ENCODE data around the gene KDM4C. TPM values are rescaled to one million over a fixed set of nuclear protein-coding genes. Genes with fewer than 3 reads are reported as not detected.

The KDM4C gene
- total and polyA plus RNA-seq, 5 donors from 2014 or later: 27.9 to 99.0 (median 32.0) TPM

- ATAC-seq (ENCODE audit: low read depth in 2 of 2): no peak
- H3K4me3 ChIP-seq (ENCODE audit: low read depth, low read length): no peak overlapping the region
- peaks cover 11% of the 10 kb centered on the region for H3K36me3 ChIP-seq (ENCODE audit: control insufficient read depth, insufficient read depth, low read length)
- H3K9me3 Mint-ChIP-seq: no peaks in the 10 kb centered on the region
- no peaks in the 10 kb centered on the region for H3K27me3 ChIP-seq (ENCODE audit: control insufficient read depth, insufficient read depth, low read length)
- H3K27ac Mint-ChIP-seq: no peak overlapping the region
- H3K4me1 Mint-ChIP-seq: peaks cover 35 to 58% (median 53%) of the 10 kb centered on the region in 4 donors
- DNase-seq: no peak
- H3K27ac ChIP-seq (ENCODE audit: insufficient read depth, low read length, poor library complexity, severe bottlenecking): no peak overlapping the region
- H3K4me1 ChIP-seq (ENCODE audit: control insufficient read depth, insufficient read depth, low read length, poor library complexity, severe bottlenecking): no peaks in the 10 kb centered on the region
- no peaks in the 10 kb centered on the region for H3K9me3 ChIP-seq (ENCODE audit: control insufficient read depth in 2 of 2, low read length in 2 of 2)
- no peaks in the 10 kb centered on the region for H3K27me3 Mint-ChIP-seq
- no peak overlapping the region for H3K4me3 Mint-ChIP-seq
- peaks cover 33% of the 10 kb centered on the region for H3K36me3 Mint-ChIP-seq
Observed at GRCh38 chr9:6925836-6926235, 168.1 kb downstream of the KDM4C start.

- Mint-ChIP-seq H3K36me3 (peaks cover 27% of the 10 kb centered on the region), H3K27ac (no peak overlapping the region), H3K4me3 (no peak overlapping the region), H3K9me3 (no peaks in the 10 kb centered on the region), H3K4me1 (peaks cover 35 to 53% (median 49%) of the 10 kb centered on the region in 4 donors), H3K27me3 (no peaks in the 10 kb centered on the region)
- H3K27ac ChIP-seq (ENCODE audit: insufficient read depth, low read length, poor library complexity, severe bottlenecking): no peak overlapping the region
- DNase-seq: no peak
- ATAC-seq (ENCODE audit: low read depth in 2 of 2): no peak
- no peaks in the 10 kb centered on the region for H3K27me3 ChIP-seq (ENCODE audit: control insufficient read depth, insufficient read depth, low read length)
- H3K36me3 ChIP-seq (ENCODE audit: control insufficient read depth, insufficient read depth, low read length): peaks cover 6% of the 10 kb centered on the region
- H3K4me3 ChIP-seq (ENCODE audit: low read depth, low read length): no peak overlapping the region
- H3K4me1 ChIP-seq (ENCODE audit: control insufficient read depth, insufficient read depth, low read length, poor library complexity, severe bottlenecking): no peaks in the 10 kb centered on the region
- no peaks in the 10 kb centered on the region for H3K9me3 ChIP-seq (ENCODE audit: control insufficient read depth in 2 of 2, low read length in 2 of 2)
Observed at GRCh38 chr9:6926436-6926835, 168.7 kb downstream of the KDM4C start.

GRCh38 chr9:6927838-6928237 lies 170.1 kb downstream of the KDM4C start:
- H3K4me3 Mint-ChIP-seq: no peak overlapping the region
- Histone ChIP-seq H3K4me1 (ENCODE audit: control insufficient read depth, insufficient read depth, low read length, poor library complexity, severe bottlenecking) (no peaks in the 10 kb centered on the region), H3K27me3 (ENCODE audit: control insufficient read depth, insufficient read depth, low read length) (no peaks in the 10 kb centered on the region), H3K27ac (ENCODE audit: insufficient read depth, low read length, poor library complexity, severe bottlenecking) (no peak overlapping the region), H3K9me3 (ENCODE audit: control insufficient read depth in 2 of 2, low read length in 2 of 2) (no peaks in the 10 kb centered on the region), H3K36me3 (ENCODE audit: control insufficient read depth, insufficient read depth, low read length) (no peaks in the 10 kb centered on the region), H3K4me3 (ENCODE audit: low read depth, low read length) (no peak overlapping the region)
- DNase-seq: no peak
- ATAC-seq (ENCODE audit: low read depth in 2 of 2): no peak
- H3K9me3 Mint-ChIP-seq: no peaks in the 10 kb centered on the region
- H3K4me1 Mint-ChIP-seq: peaks cover 27 to 49% (median 40%) of the 10 kb centered on the region in 4 donors
- H3K27ac Mint-ChIP-seq: peak overlapping the region in 2 of 3 donors; percentile 8 to 11
- H3K36me3 Mint-ChIP-seq: peaks cover 21% of the 10 kb centered on the region
- H3K27me3 Mint-ChIP-seq: no peaks in the 10 kb centered on the region

- H3K27ac Mint-ChIP-seq: peak overlapping the region in 1 of 3 donors; percentile 57
- Histone ChIP-seq H3K27me3 (ENCODE audit: control insufficient read depth, insufficient read depth, low read length) (no peaks in the 10 kb centered on the region), H3K36me3 (ENCODE audit: control insufficient read depth, insufficient read depth, low read length) (no peaks in the 10 kb centered on the region), H3K4me3 (ENCODE audit: low read depth, low read length) (no peak overlapping the region), H3K9me3 (ENCODE audit: control insufficient read depth in 2 of 2, low read length in 2 of 2) (no peaks in the 10 kb centered on the region), H3K4me1 (ENCODE audit: control insufficient read depth, insufficient read depth, low read length, poor library complexity, severe bottlenecking) (no peaks in the 10 kb centered on the region), H3K27ac (ENCODE audit: insufficient read depth, low read length, poor library complexity, severe bottlenecking) (no peak overlapping the region)
- H3K9me3 Mint-ChIP-seq: peaks cover 0 to 3% (median 0%) of the 10 kb centered on the region in 7 donors
- H3K4me3 Mint-ChIP-seq: no peak overlapping the region
- no peak for DNase-seq
- peaks cover 25 to 44% (median 31%) of the 10 kb centered on the region in 4 donors for H3K4me1 Mint-ChIP-seq
- H3K36me3 Mint-ChIP-seq: peaks cover 19% of the 10 kb centered on the region
- no peak for ATAC-seq (ENCODE audit: low read depth in 2 of 2)
- H3K27me3 Mint-ChIP-seq: no peaks in the 10 kb centered on the region
Observed at GRCh38 chr9:6928863-6929262, 171.1 kb downstream of the KDM4C start.

GRCh38 chr9:6929441-6930215 lies 171.9 kb downstream of the KDM4C start:
- H3K4me1 Mint-ChIP-seq: peaks cover 23 to 41% (median 29%) of the 10 kb centered on the region in 4 donors
- Histone ChIP-seq H3K4me1 (ENCODE audit: control insufficient read depth, insufficient read depth, low read length, poor library complexity, severe bottlenecking) (no peaks in the 10 kb centered on the region), H3K36me3 (ENCODE audit: control insufficient read depth, insufficient read depth, low read length) (no peaks in the 10 kb centered on the region), H3K27me3 (ENCODE audit: control insufficient read depth, insufficient read depth, low read length) (no peaks in the 10 kb centered on the region), H3K27ac (ENCODE audit: insufficient read depth, low read length, poor library complexity, severe bottlenecking) (no peak overlapping the region), H3K9me3 (ENCODE audit: control insufficient read depth in 2 of 2, low read length in 2 of 2) (no peaks in the 10 kb centered on the region), H3K4me3 (ENCODE audit: low read depth, low read length) (no peak overlapping the region)
- H3K9me3 Mint-ChIP-seq: peaks cover 0 to 3% (median 0%) of the 10 kb centered on the region in 7 donors
- no peak overlapping the region for H3K27ac Mint-ChIP-seq
- DNase-seq (no peak), ATAC-seq (ENCODE audit: low read depth in 2 of 2) (no peak)
- no peak overlapping the region for H3K4me3 Mint-ChIP-seq
- no peaks in the 10 kb centered on the region for H3K27me3 Mint-ChIP-seq
- peaks cover 19% of the 10 kb centered on the region for H3K36me3 Mint-ChIP-seq

- peaks cover 15% of the 10 kb centered on the region for H3K36me3 Mint-ChIP-seq
- Histone ChIP-seq H3K9me3 (ENCODE audit: control insufficient read depth in 2 of 2, low read length in 2 of 2) (no peaks in the 10 kb centered on the region), H3K27ac (ENCODE audit: insufficient read depth, low read length, poor library complexity, severe bottlenecking) (no peak overlapping the region), H3K36me3 (ENCODE audit: control insufficient read depth, insufficient read depth, low read length) (no peaks in the 10 kb centered on the region), H3K27me3 (ENCODE audit: control insufficient read depth, insufficient read depth, low read length) (no peaks in the 10 kb centered on the region), H3K4me1 (ENCODE audit: control insufficient read depth, insufficient read depth, low read length, poor library complexity, severe bottlenecking) (no peaks in the 10 kb centered on the region), H3K4me3 (ENCODE audit: low read depth, low read length) (no peak overlapping the region)
- H3K27ac Mint-ChIP-seq: no peak overlapping the region
- H3K27me3 Mint-ChIP-seq: no peaks in the 10 kb centered on the region
- H3K9me3 Mint-ChIP-seq: peaks cover 0 to 3% (median 0%) of the 10 kb centered on the region in 7 donors
- ATAC-seq (ENCODE audit: low read depth in 2 of 2) (no peak), DNase-seq (no peak)
- no peak overlapping the region for H3K4me3 Mint-ChIP-seq
- H3K4me1 Mint-ChIP-seq: peaks cover 23 to 38% (median 29%) of the 10 kb centered on the region in 4 donors
Observed at GRCh38 chr9:6930827-6931226, 173.1 kb downstream of the KDM4C start.

GRCh38 chr9:6931913-6932312 lies 174.1 kb downstream of the KDM4C start:
- H3K27ac Mint-ChIP-seq: peak overlapping the region in 1 of 3 donors; percentile 33
- Histone ChIP-seq H3K4me1 (ENCODE audit: control insufficient read depth, insufficient read depth, low read length, poor library complexity, severe bottlenecking) (no peaks in the 10 kb centered on the region), H3K27ac (ENCODE audit: insufficient read depth, low read length, poor library complexity, severe bottlenecking) (no peak overlapping the region), H3K27me3 (ENCODE audit: control insufficient read depth, insufficient read depth, low read length) (no peaks in the 10 kb centered on the region), H3K4me3 (ENCODE audit: low read depth, low read length) (no peak overlapping the region), H3K36me3 (ENCODE audit: control insufficient read depth, insufficient read depth, low read length) (no peaks in the 10 kb centered on the region), H3K9me3 (ENCODE audit: control insufficient read depth in 2 of 2, low read length in 2 of 2) (no peaks in the 10 kb centered on the region)
- peaks cover 12% of the 10 kb centered on the region for H3K36me3 Mint-ChIP-seq
- DNase-seq (no peak), ATAC-seq (ENCODE audit: low read depth in 2 of 2) (peak; percentile 68 to 84)
- H3K4me3 Mint-ChIP-seq: no peak overlapping the region
- H3K4me1 Mint-ChIP-seq: peaks cover 23 to 33% (median 28%) of the 10 kb centered on the region in 4 donors
- no peaks in the 10 kb centered on the region for H3K27me3 Mint-ChIP-seq
- peaks cover 0 to 3% (median 0%) of the 10 kb centered on the region in 7 donors for H3K9me3 Mint-ChIP-seq

GRCh38 chr9:6936103-6936502 lies 178.3 kb downstream of the KDM4C start:
- H3K27ac ChIP-seq (ENCODE audit: insufficient read depth, low read length, poor library complexity, severe bottlenecking): no peak overlapping the region
- no peak overlapping the region for H3K27ac Mint-ChIP-seq
- H3K4me3 ChIP-seq (ENCODE audit: low read depth, low read length): no peak overlapping the region
- no peaks in the 10 kb centered on the region for H3K9me3 ChIP-seq (ENCODE audit: control insufficient read depth in 2 of 2, low read length in 2 of 2)
- peaks cover 0 to 3% (median 0%) of the 10 kb centered on the region in 7 donors for H3K9me3 Mint-ChIP-seq
- no peaks in the 10 kb centered on the region for H3K27me3 Mint-ChIP-seq
- H3K27me3 ChIP-seq (ENCODE audit: control insufficient read depth, insufficient read depth, low read length): no peaks in the 10 kb centered on the region
- no peaks in the 10 kb centered on the region for H3K4me1 ChIP-seq (ENCODE audit: control insufficient read depth, insufficient read depth, low read length, poor library complexity, severe bottlenecking)
- peaks cover 6% of the 10 kb centered on the region for H3K36me3 Mint-ChIP-seq
- H3K36me3 ChIP-seq (ENCODE audit: control insufficient read depth, insufficient read depth, low read length): no peaks in the 10 kb centered on the region
- no peak overlapping the region for H3K4me3 Mint-ChIP-seq
- ATAC-seq (ENCODE audit: low read depth in 2 of 2) (no peak), DNase-seq (no peak)
- H3K4me1 Mint-ChIP-seq: peaks cover 15 to 26% (median 19%) of the 10 kb centered on the region in 4 donors

All from CD4-positive, CD25-positive, alpha-beta regulatory T cell (primary cell).